ENCODE results near the gene CCDC90B. TPM values are rescaled to one million over a fixed set of nuclear protein-coding genes. Genes with fewer than 3 reads are reported as not detected.
"Not testable (repeated sequence)": the region's sequence is repeated elsewhere in the genome, so short reads cannot be mapped to it uniquely, and the experiment has no call there.

The CCDC90B gene
- total RNA-seq, 1 donor, result 78.0 TPM

DNA sequence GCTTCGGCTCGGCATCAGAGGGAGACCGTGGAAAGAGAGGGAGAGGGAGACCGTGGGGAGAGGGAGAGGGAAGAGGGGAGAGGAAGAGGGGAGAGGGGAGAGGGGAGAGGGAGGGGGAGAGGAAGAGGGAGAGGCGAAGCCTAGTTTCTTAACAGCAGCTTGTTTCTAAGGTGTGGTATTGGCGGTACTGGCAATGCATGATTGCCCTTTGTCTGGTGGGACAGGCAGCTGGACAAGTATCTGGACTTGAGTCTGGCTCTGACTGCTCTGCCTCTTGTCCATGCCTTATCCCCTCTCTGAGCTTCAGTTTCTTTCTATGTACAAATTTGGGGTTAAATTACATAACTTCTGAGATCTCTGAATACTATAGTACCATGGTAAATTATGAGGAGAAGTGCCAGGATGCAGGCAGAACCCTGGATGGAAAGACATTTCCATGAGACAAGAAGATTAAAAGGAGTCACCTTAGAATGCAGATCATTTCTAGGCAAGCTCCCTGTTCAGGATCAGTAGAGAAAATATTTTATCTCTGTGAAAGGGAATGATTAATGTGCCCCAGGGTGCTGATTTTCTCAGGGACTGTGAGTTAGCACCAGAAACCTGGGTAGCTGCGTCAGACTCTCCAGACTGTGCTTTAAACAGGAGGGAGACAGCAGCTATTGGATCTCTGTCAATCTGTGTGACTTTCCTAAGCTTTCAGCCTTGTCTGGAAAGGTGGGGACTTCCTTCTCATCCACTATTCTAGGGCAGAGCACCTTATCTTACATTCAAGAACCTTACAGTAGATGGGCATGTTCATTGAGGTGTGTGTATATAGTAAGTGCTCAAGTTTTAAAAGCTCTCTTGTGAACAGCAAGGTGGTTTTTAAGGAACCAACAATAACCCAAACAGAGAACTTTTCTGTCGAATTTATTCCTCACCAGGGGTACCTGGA is 31.9 kb upstream of the CCDC90B start:
- DNase-seq (ENCODE audit: low read depth), result no peak
- TF ChIP-seq, protein P1, sequence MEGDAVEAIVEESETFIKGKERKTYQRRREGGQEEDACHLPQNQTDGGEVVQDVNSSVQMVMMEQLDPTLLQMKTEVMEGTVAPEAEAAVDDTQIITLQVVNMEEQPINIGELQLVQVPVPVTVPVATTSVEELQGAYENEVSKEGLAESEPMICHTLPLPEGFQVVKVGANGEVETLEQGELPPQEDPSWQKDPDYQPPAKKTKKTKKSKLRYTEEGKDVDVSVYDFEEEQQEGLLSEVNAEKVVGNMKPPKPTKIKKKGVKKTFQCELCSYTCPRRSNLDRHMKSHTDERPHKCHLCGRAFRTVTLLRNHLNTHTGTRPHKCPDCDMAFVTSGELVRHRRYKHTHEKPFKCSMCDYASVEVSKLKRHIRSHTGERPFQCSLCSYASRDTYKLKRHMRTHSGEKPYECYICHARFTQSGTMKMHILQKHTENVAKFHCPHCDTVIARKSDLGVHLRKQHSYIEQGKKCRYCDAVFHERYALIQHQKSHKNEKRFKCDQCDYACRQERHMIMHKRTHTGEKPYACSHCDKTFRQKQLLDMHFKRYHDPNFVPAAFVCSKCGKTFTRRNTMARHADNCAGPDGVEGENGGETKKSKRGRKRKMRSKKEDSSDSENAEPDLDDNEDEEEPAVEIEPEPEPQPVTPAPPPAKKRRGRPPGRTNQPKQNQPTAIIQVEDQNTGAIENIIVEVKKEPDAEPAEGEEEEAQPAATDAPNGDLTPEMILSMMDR (IDR thresholded peaks at IDR 0.05; ENCODE audit: insufficient read depth, low read length), result no peak
- no peak overlapping the region for H3K4me3 ChIP-seq (ENCODE audit: low read depth, low read length)

DNA sequence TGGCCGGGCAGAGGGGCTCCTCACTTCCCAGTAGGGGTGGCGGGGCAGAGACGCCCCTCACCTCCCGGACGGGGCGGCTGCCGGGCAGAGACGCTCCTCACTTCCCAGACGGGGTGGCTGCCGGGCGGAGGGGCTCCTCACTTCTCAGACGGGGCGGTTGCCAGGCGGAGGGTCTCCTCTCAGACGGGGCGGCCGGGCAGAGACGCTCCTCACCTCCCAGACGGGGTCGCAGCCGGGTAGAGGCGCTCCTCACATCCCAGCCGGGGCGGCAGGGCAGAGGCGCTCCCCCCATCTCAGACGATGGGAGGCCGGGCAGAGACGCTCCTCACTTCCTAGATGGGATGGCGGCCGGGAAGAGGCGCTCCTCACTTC is 30.7 kb upstream of the CCDC90B start:
- not testable (repeated sequence) for DNase-seq (ENCODE audit: low read depth); H3K4me3 ChIP-seq (ENCODE audit: low read depth, low read length)

DNA sequence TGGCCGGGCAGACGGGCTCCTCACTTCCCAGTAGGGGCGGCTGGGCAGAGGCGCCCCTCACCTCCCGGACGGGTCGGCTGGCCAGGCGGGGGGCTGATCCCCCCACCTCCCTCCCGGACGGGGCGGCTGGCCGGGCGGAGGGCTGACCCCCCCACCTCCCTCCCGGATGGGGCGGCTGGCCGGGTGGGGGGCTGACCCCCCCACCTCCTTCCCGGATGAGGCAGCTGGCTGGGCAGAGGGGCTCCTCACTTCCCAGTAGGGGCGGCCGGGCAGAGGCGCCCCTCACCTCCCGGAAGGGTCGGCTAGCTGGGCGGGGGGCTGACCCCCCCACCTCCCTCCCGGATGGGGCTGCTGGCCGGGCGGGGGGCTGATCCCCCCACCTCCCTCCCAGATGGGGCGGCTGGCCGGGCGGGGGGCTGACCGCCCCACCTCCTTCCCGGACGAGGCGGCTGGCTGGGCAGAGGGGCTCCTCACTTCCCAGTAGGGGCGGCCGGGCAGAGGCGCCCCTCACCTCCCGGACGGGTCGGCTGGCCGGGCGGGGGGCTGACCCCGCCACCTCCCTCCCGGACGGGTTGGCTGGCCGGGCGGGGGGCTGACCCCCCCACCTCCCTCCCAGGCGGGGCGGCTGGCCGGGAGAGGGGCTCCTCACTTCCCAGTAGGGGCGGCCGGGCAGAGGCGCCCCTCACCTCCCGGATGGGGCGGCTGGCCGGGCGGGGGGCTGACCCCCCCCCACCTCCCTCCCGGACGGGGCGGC is 30.2 kb upstream of the CCDC90B start:
- DNase-seq (ENCODE audit: low read depth), result not testable (repeated sequence)

DNA sequence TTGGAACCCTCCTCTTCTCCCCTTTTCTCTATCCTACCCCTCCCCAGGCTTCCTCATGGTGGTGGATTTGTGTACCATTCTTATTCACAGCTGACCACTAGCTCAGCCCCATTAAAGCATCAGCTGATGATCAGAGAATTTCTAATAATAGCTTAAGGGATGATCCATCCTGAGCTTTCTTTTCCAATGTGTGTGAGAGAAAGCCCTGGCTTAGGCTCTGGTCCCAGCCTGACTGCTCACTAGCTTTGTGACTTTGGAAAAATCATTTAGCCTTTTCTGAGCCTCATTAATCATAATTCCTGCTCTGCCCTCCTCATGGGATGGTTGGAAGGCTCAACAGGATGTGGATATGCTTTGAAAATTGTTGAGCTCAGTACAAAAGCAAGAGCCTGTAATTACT is 26.3 kb upstream of the CCDC90B start:
- H3K4me3 ChIP-seq (ENCODE audit: low read depth, low read length), result no peak overlapping the region
- no peak for DNase-seq (ENCODE audit: low read depth)
- TF ChIP-seq, protein P1 (IDR thresholded peaks at IDR 0.05; ENCODE audit: insufficient read depth, low read length), result no peak

More for the DNA sequence above, 30.2 kb upstream of the CCDC90B start:
- H3K4me3 ChIP-seq (ENCODE audit: low read depth, low read length), result not testable (repeated sequence)

DNA sequence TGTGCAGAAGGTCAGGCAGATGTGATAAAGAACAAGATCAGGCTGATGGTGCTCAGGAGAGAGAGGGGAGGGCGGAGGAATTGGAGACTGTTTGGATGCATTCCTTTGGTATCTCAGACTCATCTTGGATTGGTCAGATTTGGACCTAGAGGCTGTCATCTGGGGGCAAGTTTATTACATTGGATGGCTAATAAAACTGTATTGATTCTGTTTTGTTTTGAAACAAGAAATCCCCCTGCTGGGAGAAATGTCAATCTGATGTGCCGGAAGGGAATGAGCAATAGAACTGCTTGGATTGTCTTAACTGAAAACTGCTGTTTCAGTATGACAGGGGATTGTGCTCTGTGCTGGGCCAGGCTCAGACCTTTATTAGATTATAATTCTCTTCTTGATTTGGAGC is 25.5 kb upstream of the CCDC90B start:
- H3K4me3 ChIP-seq (ENCODE audit: low read depth, low read length), result no peak overlapping the region
- TF ChIP-seq, protein P1 (IDR thresholded peaks at IDR 0.05; ENCODE audit: insufficient read depth, low read length), result no peak
- no peak for DNase-seq (ENCODE audit: low read depth)

DNA sequence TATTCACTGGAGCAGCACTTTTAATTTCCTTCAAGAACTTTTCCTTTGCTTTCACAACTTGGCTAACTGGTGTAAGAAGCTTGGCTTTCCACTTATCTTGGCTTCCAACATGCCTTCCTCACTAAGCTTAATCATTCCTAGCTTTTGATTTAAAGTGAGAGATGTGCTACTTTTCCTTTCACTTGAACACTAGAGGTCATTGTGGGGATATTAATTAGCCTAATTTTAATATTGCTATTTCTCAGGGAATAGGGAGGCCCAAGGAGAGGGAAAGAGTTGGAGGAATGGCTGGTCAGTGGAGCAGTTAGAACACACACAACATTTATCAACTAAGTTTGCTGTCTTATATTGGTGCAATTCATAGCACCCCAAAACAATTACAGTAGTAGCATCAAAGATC is 24.6 kb upstream of the CCDC90B start:
- H3K4me3 ChIP-seq (ENCODE audit: low read depth, low read length), result no peak overlapping the region
- no peak for DNase-seq (ENCODE audit: low read depth)
- TF ChIP-seq, protein P1 (IDR thresholded peaks at IDR 0.05; ENCODE audit: insufficient read depth, low read length), result no peak

DNA sequence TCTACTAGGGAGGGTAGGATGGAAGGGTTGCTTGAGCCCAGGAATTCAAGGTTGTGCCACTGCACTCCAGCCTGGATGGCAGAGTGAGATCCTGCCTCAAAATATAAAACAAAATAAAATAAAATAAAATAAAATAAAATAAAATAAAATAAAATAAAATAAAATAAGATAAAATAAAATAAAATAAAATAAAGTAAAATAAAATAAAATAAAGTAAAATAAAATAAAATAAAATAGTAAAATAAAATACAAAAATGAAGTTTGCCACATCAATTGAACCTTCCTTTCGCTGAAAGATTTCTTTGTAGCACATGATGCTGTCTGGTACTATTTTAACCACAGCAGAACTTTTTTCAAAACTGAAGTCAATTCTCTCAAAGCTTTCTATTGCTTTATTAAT is 22.4 kb upstream of the CCDC90B start:
- H3K4me3 ChIP-seq (ENCODE audit: low read depth, low read length); DNase-seq (ENCODE audit: low read depth): not testable (repeated sequence)

DNA sequence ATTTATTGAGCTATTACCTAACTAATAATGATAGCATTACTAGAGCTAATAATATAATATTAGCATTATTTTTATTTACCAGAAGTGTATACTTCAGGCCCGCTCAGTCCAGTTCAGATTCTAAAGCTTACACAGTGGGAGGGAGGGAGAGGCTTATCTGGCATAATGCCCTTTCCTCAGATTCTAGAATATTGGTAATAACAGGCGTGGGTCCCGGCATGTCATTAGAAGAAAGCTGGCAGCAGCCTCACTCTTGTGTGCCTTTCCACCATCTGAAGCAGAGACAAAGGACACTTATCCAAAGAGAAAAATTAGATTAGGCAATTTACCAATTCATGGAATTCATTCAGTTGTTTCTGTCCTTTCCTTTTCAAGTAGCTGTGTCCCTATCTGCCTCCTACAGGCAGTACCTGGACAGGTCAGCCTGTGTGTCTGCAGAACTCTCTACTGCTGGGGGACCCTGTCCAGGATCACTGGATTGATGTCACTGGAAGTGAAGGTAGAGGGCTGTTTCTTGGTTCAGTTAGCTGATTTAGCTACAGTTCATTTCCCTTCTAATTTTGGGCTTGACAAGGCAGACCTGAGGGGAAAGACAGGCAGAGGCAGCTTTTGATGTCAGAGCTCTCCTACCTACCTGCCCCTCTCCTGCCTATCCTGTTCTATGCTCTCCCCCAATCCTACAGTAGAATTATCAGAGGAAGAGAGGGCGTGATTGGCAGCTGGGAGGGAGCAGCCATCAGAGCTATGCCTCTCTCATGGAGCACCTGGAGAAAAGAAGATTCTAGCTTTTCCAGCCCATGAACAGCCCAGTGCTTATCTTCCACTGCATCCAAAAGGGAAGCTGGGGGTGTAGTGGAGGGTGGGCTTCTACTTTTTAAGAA is 20.3 kb upstream of the CCDC90B start:
- TF ChIP-seq, protein P1 (IDR thresholded peaks at IDR 0.05; ENCODE audit: insufficient read depth, low read length), result no peak
- DNase-seq (ENCODE audit: low read depth), result no peak

More for the DNA sequence above, 20.3 kb upstream of the CCDC90B start:
- no peak overlapping the region for H3K4me3 ChIP-seq (ENCODE audit: low read depth, low read length)
